ENCODE data around the gene ZSCAN5B.
"Not testable (repeated sequence)": the region's sequence is repeated elsewhere in the genome, so short reads cannot be mapped to it uniquely, and the experiment has no call there.

DNA sequence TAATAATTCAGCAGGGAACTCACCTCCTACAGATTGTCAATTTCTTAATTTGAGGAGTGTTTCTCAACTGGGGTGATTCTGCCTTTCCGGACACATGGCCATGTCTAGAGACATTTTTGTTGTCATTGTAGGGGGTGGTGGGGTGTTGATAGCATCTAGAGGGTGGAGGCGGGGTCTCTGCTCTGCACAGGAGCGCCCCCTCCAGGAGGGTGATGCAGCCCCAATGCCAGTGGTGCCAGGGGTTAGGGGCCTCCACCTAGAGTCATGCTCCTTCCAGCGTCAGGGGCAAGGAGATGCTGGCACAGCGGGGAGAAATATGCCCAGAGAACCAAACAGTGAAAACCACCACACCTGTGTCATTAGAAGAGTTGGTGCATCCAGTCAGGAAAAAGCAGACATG, 10.0 kb upstream of the ZSCAN5B start:
- TF ChIP-seq, protein P1, sequence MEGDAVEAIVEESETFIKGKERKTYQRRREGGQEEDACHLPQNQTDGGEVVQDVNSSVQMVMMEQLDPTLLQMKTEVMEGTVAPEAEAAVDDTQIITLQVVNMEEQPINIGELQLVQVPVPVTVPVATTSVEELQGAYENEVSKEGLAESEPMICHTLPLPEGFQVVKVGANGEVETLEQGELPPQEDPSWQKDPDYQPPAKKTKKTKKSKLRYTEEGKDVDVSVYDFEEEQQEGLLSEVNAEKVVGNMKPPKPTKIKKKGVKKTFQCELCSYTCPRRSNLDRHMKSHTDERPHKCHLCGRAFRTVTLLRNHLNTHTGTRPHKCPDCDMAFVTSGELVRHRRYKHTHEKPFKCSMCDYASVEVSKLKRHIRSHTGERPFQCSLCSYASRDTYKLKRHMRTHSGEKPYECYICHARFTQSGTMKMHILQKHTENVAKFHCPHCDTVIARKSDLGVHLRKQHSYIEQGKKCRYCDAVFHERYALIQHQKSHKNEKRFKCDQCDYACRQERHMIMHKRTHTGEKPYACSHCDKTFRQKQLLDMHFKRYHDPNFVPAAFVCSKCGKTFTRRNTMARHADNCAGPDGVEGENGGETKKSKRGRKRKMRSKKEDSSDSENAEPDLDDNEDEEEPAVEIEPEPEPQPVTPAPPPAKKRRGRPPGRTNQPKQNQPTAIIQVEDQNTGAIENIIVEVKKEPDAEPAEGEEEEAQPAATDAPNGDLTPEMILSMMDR (conservative IDR thresholded peaks at IDR 0.05 in 1 of 2, IDR thresholded peaks at IDR 0.05 in 1 of 2; ENCODE audit: low read depth in 1 of 2, low read length in 2 of 2), result not testable (repeated sequence)
- not testable (repeated sequence) for TF ChIP-seq EZH2 (IDR thresholded peaks at IDR 0.05; ENCODE audit: low read length, missing control alignments)
